A673 (cell line): ENCODE measurements around the gene CDH4.

ENCODE experiments used
- CTCF ChIP-seq: fragments of 300-800, 200-600 bp; sonication (generic); conservative IDR thresholded peaks from 2 replicates; pipeline ENCODE4 v1.5.1; 2017; ENCODE audit warnings: low read depth, mild to moderate bottlenecking, antibody characterized with exemption, low read length, moderate library complexity, mixed read lengths
- EZH2 ChIP-seq: fragments of 200-600 bp; sonication (generic); IDR thresholded peaks from 2 replicates; pipeline ENCODE4 v1.6.1; 2017; ENCODE audit warnings: borderline replicate concordance, low read depth, mild to moderate bottlenecking, mixed read lengths, antibody characterized with exemption, low read length; ENCODE audit not compliant: poor library complexity, severe bottlenecking

GRCh38 chr20:61736001-61736635 is 484.1 kb downstream of the CDH4 start:
- TF ChIP-seq CTCF, result no peak
- no peak for TF ChIP-seq EZH2
